Hematopoietic multipotent progenitor cell treated with erythropoietin and hydrocortisone succinate and interleukin-3 and kit ligand, for 8 days (in vitro differentiated cells): Measurements from ENCODE around the gene DDX1.
"Not testable (repeated sequence)": the region's sequence is repeated elsewhere in the genome, so short reads cannot be mapped to it uniquely, and the experiment has no call there.

Experiments
- DNase-seq: peaks from one replicate; pipeline ENCODE4 v3.0.0-alpha.2; 2015

The DDX1 gene

GRCh38 chr2:15595936-15596335 lies 4.3 kb downstream of the DDX1 start:
- no peak for DNase-seq

- no peak for DNase-seq
These were observed 4.7 kb downstream of the DDX1 start for GRCh38 chr2:15596350-15596749.

- no peak for DNase-seq
These were observed 5.3 kb downstream of the DDX1 start for GRCh38 chr2:15596968-15597367.

GRCh38 chr2:15599994-15600393 lies 8.3 kb downstream of the DDX1 start:
- no peak for DNase-seq

- DNase-seq: no peak
These were observed 10.0 kb downstream of the DDX1 start for GRCh38 chr2:15601681-15602080.

GRCh38 chr2:15602393-15602792 lies 10.7 kb downstream of the DDX1 start:
- no peak for DNase-seq

- DNase-seq: no peak
These were observed 11.5 kb downstream of the DDX1 start for GRCh38 chr2:15603044-15603765.

- DNase-seq: no peak
These were observed 12.3 kb downstream of the DDX1 start for GRCh38 chr2:15603948-15604347.

- no peak for DNase-seq
These were observed 14.1 kb downstream of the DDX1 start for GRCh38 chr2:15605721-15606120.

- DNase-seq: no peak
These were observed 15.1 kb downstream of the DDX1 start for GRCh38 chr2:15606481-15607441.

- no peak for DNase-seq
These were observed 16.2 kb downstream of the DDX1 start for GRCh38 chr2:15607709-15608391.

- DNase-seq: no peak
These were observed 16.7 kb downstream of the DDX1 start for GRCh38 chr2:15608392-15608761.

GRCh38 chr2:15609341-15610042 lies 17.8 kb downstream of the DDX1 start:
- DNase-seq: no peak

GRCh38 chr2:15610430-15610952 lies 18.8 kb downstream of the DDX1 start:
- DNase-seq: no peak

GRCh38 chr2:15612101-15612500 lies 20.4 kb downstream of the DDX1 start:
- not testable (repeated sequence) for DNase-seq

GRCh38 chr2:15613736-15614429 lies 22.2 kb downstream of the DDX1 start:
- no peak for DNase-seq

- peak; percentile 70 for DNase-seq
These were observed 23.1 kb downstream of the DDX1 start for GRCh38 chr2:15614545-15615300.

GRCh38 chr2:15615301-15615920 lies 23.7 kb downstream of the DDX1 start:
- DNase-seq: no peak

GRCh38 chr2:15616429-15616828 lies 24.8 kb downstream of the DDX1 start:
- DNase-seq: no peak
